HG02970 (cell line): ENCODE measurements around the gene ABHD12.

Experiments used
- ATAC-seq: cut with Tn5 transposase; IDR thresholded peaks from one replicate; pipeline ENCODE4 v1.9.1; 2021; ENCODE audit warnings: mild to moderate bottlenecking, moderate library complexity, moderate number of reproducible peaks; ENCODE audit not compliant: unreplicated experiment, low FRiP score

Gene ABHD12

GRCh38 chr20:25280574-25281535 is 109.8 kb downstream of the ABHD12 start:
- no peak for ATAC-seq

GRCh38 chr20:25280051-25280573 is 110.5 kb downstream of the ABHD12 start:
- no peak for ATAC-seq

GRCh38 chr20:25279403-25279802 is 111.2 kb downstream of the ABHD12 start:
- no peak for ATAC-seq

GRCh38 chr20:25278636-25279361 is 111.8 kb downstream of the ABHD12 start:
- no peak for ATAC-seq

- ATAC-seq = no peak
Observed at GRCh38 chr20:25277941-25278521, 112.6 kb downstream of the ABHD12 start.

- no peak for ATAC-seq
Observed at GRCh38 chr20:25277051-25277801, 113.4 kb downstream of the ABHD12 start.

- no peak for ATAC-seq
Observed at GRCh38 chr20:25276533-25277050, 114.0 kb downstream of the ABHD12 start.

- ATAC-seq = no peak
Observed at GRCh38 chr20:25275813-25276532, 114.7 kb downstream of the ABHD12 start.

GRCh38 chr20:25274891-25275812 is 115.5 kb downstream of the ABHD12 start:
- no peak for ATAC-seq

- ATAC-seq = no peak
Observed at GRCh38 chr20:25274481-25274880, 116.2 kb downstream of the ABHD12 start.

- ATAC-seq = no peak
Observed at GRCh38 chr20:25273541-25274358, 116.9 kb downstream of the ABHD12 start.

- no peak for ATAC-seq
Observed at GRCh38 chr20:25273046-25273445, 117.6 kb downstream of the ABHD12 start.

- ATAC-seq = no peak
Observed at GRCh38 chr20:25272223-25273000, 118.2 kb downstream of the ABHD12 start.

GRCh38 chr20:25271486-25272222 is 119.0 kb downstream of the ABHD12 start:
- no peak for ATAC-seq

- ATAC-seq = no peak
Observed at GRCh38 chr20:25270829-25271251, 119.8 kb downstream of the ABHD12 start.

GRCh38 chr20:25269833-25270170 is 120.8 kb downstream of the ABHD12 start:
- ATAC-seq = no peak
